Adrenal gland (tissue), 5 donors: ENCODE measurements around the gene THBS2.

ENCODE experiments used
- CTCF ChIP-seq, 6 experiments: fragments of 450-650 bp in 4 of 6; fragments of 200-600 bp in 2 of 6; sonication (generic) in 1 of 6; IDR thresholded peaks; 1 replicate in 5 of 6; 2 replicates in 1 of 6; pipeline versions ENCODE4 v1.5.1 to v1.8.0; 2016 to 2021; ENCODE audit warnings: antibody characterized with exemption in 6 of 6, mild to moderate bottlenecking in 2 of 6, moderate library complexity in 1 of 6
- POLR2A ChIP-seq, 2 donors: fragments of 450-650 bp; IDR thresholded peaks; one replicate each; pipeline ENCODE4 v1.6.1; 2017; ENCODE audit warnings: antibody characterized with exemption in 2 of 2, mild to moderate bottlenecking in 2 of 2, moderate library complexity in 1 of 2
- donor health status: DM: no; HTN: no; CAD: no.

DNA sequence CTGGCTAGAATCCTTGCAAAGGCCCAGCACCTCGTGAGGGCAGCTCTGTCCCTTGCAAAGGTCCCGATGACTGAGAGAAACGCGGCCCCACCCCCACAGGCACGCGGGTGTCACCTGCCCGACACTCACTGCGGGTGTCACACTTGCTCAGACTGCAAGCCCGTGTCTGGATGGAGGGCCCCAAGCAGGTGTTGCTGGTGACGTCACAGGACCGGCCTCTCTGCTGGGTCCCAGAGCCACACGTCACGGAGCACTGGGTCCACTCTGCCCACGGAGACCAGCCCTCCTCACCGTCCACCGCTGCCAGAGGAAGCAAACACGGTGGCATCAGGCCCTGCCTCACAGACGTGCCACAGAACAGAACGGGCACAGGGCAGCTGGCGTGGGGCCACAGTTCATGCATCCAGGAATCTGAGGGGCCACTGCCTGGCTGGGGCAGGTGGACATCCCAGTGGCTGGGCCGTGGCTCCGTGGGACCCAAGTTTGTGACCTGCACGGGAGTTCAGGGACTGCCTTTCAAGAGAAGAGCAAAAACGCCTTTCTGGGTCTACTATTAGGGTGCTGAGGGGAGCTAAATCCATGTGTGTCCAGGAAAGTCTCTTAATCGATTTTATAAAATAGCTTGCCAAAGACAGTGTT lies 16.0 kb downstream of the THBS2 start:
- no peak for TF ChIP-seq CTCF (IDR thresholded peaks at IDR 0.05)
- TF ChIP-seq POLR2A (IDR thresholded peaks at IDR 0.05), result no peak
